HG03565 (cell line): Measurements from ENCODE around the gene C10orf143.
A peak's percentile ranks its signal among the peaks of the same experiment; 100 is the strongest.
"Not testable (repeated sequence)": the region's sequence is repeated elsewhere in the genome, so short reads cannot be mapped to it uniquely, and the experiment has no call there.

ENCODE experiments used
- ATAC-seq: cut with Tn5 transposase; IDR thresholded peaks from one replicate; pipeline ENCODE4 v1.9.1; 2021; ENCODE audit warnings: mild to moderate bottlenecking, moderate library complexity; ENCODE audit not compliant: unreplicated experiment

The C10orf143 gene

GRCh38 chr10:130112821-130113220 lies 2.2 kb upstream of the C10orf143 start:
- no peak for ATAC-seq

DNA sequence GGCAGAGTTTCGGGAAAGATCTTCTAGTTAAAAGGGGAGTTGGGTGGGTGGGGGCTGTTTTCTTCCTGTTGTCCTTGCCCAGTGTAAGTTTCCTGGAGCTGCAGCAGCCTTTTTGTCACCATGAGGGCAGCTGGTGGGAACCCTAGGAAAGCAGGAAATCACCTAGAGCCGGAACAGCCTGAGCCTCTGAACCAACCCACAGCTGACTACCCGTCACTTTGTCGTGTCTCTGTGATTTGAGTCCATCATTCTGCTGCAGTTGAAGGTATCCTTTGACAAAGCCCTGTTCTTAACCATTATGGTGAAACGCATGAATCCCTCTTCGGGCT lies 1.2 kb upstream of the C10orf143 start:
- no peak for ATAC-seq

- peak; percentile 74 for ATAC-seq
Measured at GRCh38 chr10:130111113-130111851, 652 bp upstream of the C10orf143 start.

GRCh38 chr10:130109796-130110245 lies 809 bp downstream of the C10orf143 start:
- ATAC-seq = no peak

- no peak for ATAC-seq
Measured at GRCh38 chr10:130108934-130109604, 1.6 kb downstream of the C10orf143 start.

- ATAC-seq = not testable (repeated sequence)
Measured at GRCh38 chr10:130108146-130108545, 2.5 kb downstream of the C10orf143 start.

- no peak for ATAC-seq
Measured at GRCh38 chr10:130105724-130106123, 4.9 kb downstream of the C10orf143 start.

DNA sequence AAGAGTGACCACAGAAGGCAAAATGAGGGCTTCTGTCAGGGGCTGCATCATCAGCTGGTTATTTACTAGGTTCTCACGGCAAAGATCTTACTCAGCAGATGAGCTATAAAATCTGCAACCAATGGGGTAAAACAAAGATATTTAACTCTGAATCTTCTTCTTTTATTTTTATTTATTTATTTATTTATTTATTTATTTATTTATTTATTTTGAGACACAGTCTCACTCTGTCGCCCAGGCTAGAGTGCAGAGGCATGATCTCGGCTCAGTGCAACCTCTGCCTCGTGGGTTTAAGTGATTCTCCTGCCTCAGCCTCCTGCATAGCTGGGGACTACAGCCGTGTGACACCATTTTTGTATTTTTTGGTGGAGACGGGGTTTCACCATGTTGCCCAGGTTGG lies 11.3 kb downstream of the C10orf143 start:
- no peak for ATAC-seq

DNA sequence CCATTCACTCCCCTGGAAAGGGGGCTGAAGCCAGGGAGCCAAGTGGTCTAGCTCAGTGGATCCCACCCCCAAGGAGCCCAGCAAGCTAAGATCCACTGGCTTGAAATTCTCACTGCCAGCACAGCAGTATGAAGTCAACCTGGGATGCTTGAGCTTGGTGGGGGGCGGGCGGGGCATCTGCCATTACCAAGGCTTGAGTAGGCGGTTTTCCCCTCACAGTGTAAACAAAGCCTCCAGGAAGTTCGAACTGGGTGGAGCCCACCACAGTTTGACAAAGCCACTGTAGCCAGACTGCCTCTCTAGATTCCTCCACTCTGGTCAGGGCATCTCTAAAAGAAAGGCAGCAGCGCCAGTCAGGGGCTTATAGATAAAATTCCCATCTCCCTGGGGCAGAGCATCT lies 20.1 kb downstream of the C10orf143 start:
- ATAC-seq = not testable (repeated sequence)

DNA sequence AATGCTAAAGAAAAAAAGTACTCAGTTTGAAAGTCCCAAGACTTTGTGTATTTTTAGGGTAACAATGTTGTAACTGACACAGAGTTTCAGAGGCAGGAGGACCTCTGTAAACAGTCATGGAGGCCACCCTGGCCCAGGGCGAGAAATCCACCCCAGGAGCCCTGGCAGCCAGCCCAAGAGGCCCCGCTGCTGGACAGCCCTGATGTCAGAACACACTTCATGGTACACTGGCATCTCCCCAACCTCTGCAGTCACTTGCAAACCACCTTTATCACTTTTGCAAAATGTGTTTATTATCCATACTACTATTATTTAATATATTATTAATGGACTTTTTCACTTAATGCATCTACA lies 30.2 kb downstream of the C10orf143 start:
- ATAC-seq = no peak

- ATAC-seq = no peak
Measured at GRCh38 chr10:130079614-130080460, 30.8 kb downstream of the C10orf143 start.

DNA sequence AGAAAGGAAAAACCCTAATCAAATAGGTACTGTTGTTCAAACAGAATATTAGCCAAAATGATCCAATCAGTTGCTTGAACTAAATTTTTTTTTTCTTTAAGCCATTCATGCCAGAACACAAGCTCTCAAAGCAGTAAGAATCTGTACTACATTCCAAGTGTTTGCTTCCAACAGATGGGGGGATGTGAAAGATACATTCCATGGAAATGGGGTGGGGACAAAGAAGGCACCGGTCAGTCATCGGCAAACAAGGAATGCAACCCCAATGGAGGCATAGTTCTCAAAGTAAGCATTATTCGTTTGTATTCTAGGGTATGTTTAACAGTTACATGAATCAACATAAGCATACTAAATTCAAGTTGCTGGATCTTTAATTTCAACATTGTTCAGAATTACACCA lies 32.5 kb downstream of the C10orf143 start:
- ATAC-seq = no peak

- no peak for ATAC-seq
Measured at GRCh38 chr10:130076681-130077080, 33.9 kb downstream of the C10orf143 start.

- no peak for ATAC-seq
Measured at GRCh38 chr10:130074639-130075038, 36.0 kb downstream of the C10orf143 start.

- ATAC-seq = no peak
Measured at GRCh38 chr10:130073912-130074311, 36.7 kb downstream of the C10orf143 start.

DNA sequence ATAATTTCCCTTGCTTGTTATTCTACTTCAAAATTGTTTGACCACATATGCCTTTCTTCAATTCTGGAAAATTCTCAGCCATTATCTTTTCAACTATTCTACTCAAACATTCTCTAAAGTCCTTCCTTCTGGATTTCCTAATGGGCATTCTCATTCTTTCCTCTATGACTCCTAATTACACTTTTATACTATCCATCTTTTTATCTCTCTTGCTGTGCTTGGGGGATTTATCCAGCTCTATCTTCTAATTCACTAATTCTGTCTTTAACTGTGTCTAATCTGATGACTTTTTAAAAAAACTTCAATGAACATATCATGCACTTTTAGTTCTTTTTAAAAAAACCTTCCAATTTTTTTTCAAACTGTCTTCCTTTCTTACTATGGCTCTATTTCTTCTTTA lies 38.4 kb downstream of the C10orf143 start:
- ATAC-seq = no peak

DNA sequence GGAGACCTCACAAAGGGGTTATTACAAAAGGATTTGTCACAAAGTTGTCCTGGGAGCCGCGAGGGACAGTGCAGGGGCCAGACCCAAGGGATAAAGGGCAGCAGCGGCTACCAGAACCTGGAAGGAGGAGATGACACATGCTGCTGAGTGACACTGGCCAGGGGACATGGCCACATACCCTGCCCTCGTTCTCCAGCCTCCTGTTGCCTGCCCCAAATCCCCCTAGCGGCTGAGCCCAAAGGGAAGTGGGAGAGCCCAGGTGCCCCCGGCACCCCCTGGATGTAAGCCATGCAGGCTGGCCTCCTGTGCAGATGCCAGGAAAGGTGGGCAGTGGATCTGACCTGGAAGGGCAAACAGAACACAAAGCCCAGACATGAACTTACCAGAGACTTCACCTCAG lies 42.7 kb downstream of the C10orf143 start:
- no peak for ATAC-seq

DNA sequence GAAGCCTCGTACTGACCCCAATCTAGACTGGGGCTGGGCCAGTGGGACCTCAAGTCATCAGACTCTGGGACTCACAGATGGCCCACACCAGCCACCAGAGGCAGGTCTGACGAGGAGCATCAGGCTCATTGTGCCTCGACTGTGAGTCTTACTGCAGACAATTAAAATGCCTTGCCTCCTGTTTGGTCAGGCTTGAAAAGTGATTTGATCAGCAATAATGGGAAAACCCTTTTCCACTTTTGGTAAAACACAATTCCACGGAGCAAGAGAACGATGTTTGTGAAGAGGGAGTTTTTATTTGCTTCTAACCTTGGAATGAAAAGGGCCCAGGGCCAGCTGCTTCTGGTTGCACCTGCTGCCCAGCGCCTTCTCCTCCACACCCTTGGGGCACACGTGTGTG lies 43.9 kb downstream of the C10orf143 start:
- no peak for ATAC-seq

- ATAC-seq = no peak
Measured at GRCh38 chr10:130065251-130065650, 45.4 kb downstream of the C10orf143 start.

DNA sequence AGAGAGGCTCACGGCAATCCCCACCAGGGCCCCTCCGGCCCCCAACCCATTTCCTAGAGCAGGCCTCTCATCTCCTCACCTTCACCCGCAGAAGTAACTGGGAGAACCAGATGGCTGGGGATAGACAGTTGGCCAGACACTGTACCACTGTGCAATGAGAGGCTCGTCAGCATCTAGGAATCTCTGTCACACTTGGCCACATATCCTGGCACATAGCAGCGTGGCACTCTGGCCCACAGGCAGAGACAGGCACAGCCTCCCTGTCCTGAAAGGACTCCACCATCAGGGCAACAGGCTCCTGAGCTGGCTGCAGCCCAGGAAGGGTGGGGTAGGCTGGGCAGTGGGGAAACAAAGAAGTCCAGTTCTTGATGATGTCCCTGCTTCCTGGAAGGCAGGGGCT lies 45.8 kb downstream of the C10orf143 start:
- no peak for ATAC-seq

DNA sequence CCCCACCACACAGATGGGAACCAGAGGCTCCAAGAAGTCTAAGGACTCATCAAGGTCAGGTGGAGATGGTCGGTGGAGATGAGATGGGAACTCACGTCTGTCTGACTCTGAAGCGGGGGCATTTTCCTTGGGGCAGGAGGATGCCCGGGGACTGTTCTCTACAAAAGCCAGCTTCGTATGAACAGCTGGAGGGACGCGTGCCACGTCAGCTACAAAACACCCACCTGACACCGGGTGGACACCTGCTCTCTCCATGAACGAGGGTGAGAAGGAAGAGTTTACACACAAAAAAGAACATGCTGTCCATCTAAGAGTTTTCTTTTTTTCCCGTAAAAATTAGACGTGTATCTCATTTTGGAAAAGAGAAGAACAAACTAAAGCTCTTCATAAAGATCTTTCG lies 47.7 kb downstream of the C10orf143 start:
- ATAC-seq = no peak

GRCh38 chr10:130062201-130062600 lies 48.4 kb downstream of the C10orf143 start:
- ATAC-seq = no peak
